NCI-H187 treated with DMSO at 0.1 percent for 48 hours (cell line): ENCODE results near the gene SSC4D.
"Not testable (repeated sequence)": the region's sequence is repeated elsewhere in the genome, so short reads cannot be mapped to it uniquely, and the experiment has no call there.

Experiments
- DNase-seq: peaks from one replicate; lab custom pipeline; 2025; lab: John Stamatoyannopoulos, UW

SSC4D gene

GRCh38 chr7:76421097-76421496 is 11.6 kb upstream of the SSC4D start:
- not testable (repeated sequence) for DNase-seq

GRCh38 chr7:76417654-76418310 is 8.3 kb upstream of the SSC4D start:
- DNase-seq, result not testable (repeated sequence)

- no peak for DNase-seq
These were observed 2.8 kb upstream of the SSC4D start for GRCh38 chr7:76412249-76412648.

- no peak for DNase-seq
These were observed 2.1 kb upstream of the SSC4D start for GRCh38 chr7:76411626-76412025.

- DNase-seq, result no peak
These were observed 1.4 kb downstream of the SSC4D start for GRCh38 chr7:76408121-76408560.

GRCh38 chr7:76407718-76408117 is 1.8 kb downstream of the SSC4D start:
- no peak for DNase-seq

- no peak for DNase-seq
These were observed 3.8 kb downstream of the SSC4D start for GRCh38 chr7:76405738-76406137.

- no peak for DNase-seq
These were observed 5.6 kb downstream of the SSC4D start for GRCh38 chr7:76403780-76404494.

GRCh38 chr7:76403097-76403496 is 6.4 kb downstream of the SSC4D start:
- DNase-seq, result not testable (repeated sequence)

GRCh38 chr7:76400248-76400647 is 9.2 kb downstream of the SSC4D start:
- no peak for DNase-seq

- peak; percentile 34 for DNase-seq
These were observed 11.9 kb downstream of the SSC4D start for GRCh38 chr7:76397409-76398183.

GRCh38 chr7:76396864-76397263 is 12.6 kb downstream of the SSC4D start:
- no peak for DNase-seq

GRCh38 chr7:76395965-76396726 is 13.4 kb downstream of the SSC4D start:
- no peak for DNase-seq

GRCh38 chr7:76395605-76395964 is 13.9 kb downstream of the SSC4D start:
- not testable (repeated sequence) for DNase-seq

- DNase-seq, result no peak
These were observed 14.5 kb downstream of the SSC4D start for GRCh38 chr7:76394957-76395356.

GRCh38 chr7:76393116-76394031 is 16.1 kb downstream of the SSC4D start:
- DNase-seq, result peak; percentile 59

GRCh38 chr7:76392531-76393115 is 16.9 kb downstream of the SSC4D start:
- DNase-seq, result no peak

- no peak for DNase-seq
These were observed 19.4 kb downstream of the SSC4D start for GRCh38 chr7:76390092-76390491.

- DNase-seq, result not testable (repeated sequence)
These were observed 21.7 kb downstream of the SSC4D start for GRCh38 chr7:76387789-76388188.

GRCh38 chr7:76386691-76387260 is 22.7 kb downstream of the SSC4D start:
- no peak for DNase-seq
